SU-DHL-6 (cell line): ENCODE measurements around the gene SCAPER.

Experiments used
- H2AFZ ChIP-seq: fragments of 200-600 bp; sonication (generic); 2 replicates; pipeline ENCODE4 v1.6.1; 2014; ENCODE audit warnings: low read depth, mild to moderate bottlenecking, moderate library complexity, mixed read lengths, antibody characterized with exemption, low read length; ENCODE audit not compliant: severe bottlenecking
- H3F3A ChIP-seq: fragments of 200-600 bp; shearing (Covaris generic); 2 replicates; pipeline ENCODE4 v1.6.0; 2016; ENCODE audit warnings: antibody characterized with exemption, mild to moderate bottlenecking; ENCODE audit not compliant: insufficient read depth
- H3K27ac ChIP-seq: fragments of 200-600 bp; sonication (generic); 2 replicates; pipeline ENCODE4 v1.5.1; 2016; ENCODE audit warnings: low read depth, mild to moderate bottlenecking, low read length, moderate library complexity, mixed read lengths
- H3K27me3 ChIP-seq: fragments of 200-600 bp; sonication (generic), shearing (Covaris generic); 2 replicates; pipeline ENCODE4 v1.6.0; 2014; ENCODE audit warnings: mild to moderate bottlenecking, low read length
- H3K36me3 ChIP-seq: fragments of 200-600 bp; sonication (generic); 2 replicates; pipeline ENCODE4 v1.6.1; 2014; ENCODE audit warnings: mild to moderate bottlenecking, low read length, mixed read lengths
- H3K4me2 ChIP-seq: fragments of 300-600, 200-600 bp; shearing (Covaris generic), sonication (generic); 2 replicates; pipeline ENCODE4 v1.6.0; 2014; ENCODE audit warnings: low read length, low read depth, mild to moderate bottlenecking; ENCODE audit not compliant: poor library complexity, severe bottlenecking
- H3K4me3 ChIP-seq: fragments of 200-600 bp; sonication (generic); 2 replicates; pipeline ENCODE4 v1.5.1; 2014; ENCODE audit warnings: antibody characterized with exemption, low read length, mild to moderate bottlenecking, mixed read lengths; ENCODE audit not compliant: insufficient read depth, poor library complexity, severe bottlenecking
- H3K79me2 ChIP-seq: fragments of 200-600 bp; sonication (generic); 2 replicates; pipeline ENCODE4 v1.6.1; 2014; ENCODE audit warnings: mild to moderate bottlenecking, low read length, moderate library complexity; ENCODE audit not compliant: insufficient read depth
- H3K9ac ChIP-seq: fragments of 200-600 bp; sonication (generic); 2 replicates; pipeline ENCODE4 v1.7.0; 2014; ENCODE audit warnings: mild to moderate bottlenecking, low read length
- H3K9me2 ChIP-seq: fragments of 200-600 bp; sonication (generic); replicated peaks from 2 replicates; pipeline ENCODE4 v1.6.1; 2014; ENCODE audit warnings: low read length; ENCODE audit not compliant: insufficient read depth
- H3K9me3 ChIP-seq: fragments of 200-600 bp; sonication (generic); 2 replicates; pipeline ENCODE4 v1.6.1; 2014; ENCODE audit warnings: low read length, mixed read lengths; ENCODE audit not compliant: insufficient read depth
- H4K20me1 ChIP-seq: fragments of 200-600 bp; sonication (generic); 2 replicates; pipeline ENCODE4 v1.6.1; 2014; ENCODE audit warnings: low read depth, mild to moderate bottlenecking, antibody characterized with exemption, low read length, moderate library complexity, mixed read lengths
- CTCF ChIP-seq: fragments of 200-600 bp; sonication (generic); IDR thresholded peaks from one replicate; pipeline ENCODE4 v1.5.1; 2017; ENCODE audit warnings: antibody characterized with exemption, mild to moderate bottlenecking, low read length, moderate library complexity; ENCODE audit not compliant: insufficient read depth, poor library complexity, severe bottlenecking
- EZH2phosphoT487 ChIP-seq: fragments of 200-600 bp; sonication (generic), shearing (Covaris generic); conservative IDR thresholded peaks from 2 replicates; pipeline ENCODE4 v1.6.1; 2018; ENCODE audit warnings: mild to moderate bottlenecking, antibody characterized with exemption, low read length, moderate library complexity, mixed read lengths

Gene SCAPER

GRCh38 chr15:76803049-76803571 is 102.0 kb downstream of the SCAPER start:
- no peaks in the 10 kb centered on the region for H3K9me3 ChIP-seq
- H3K9me2 ChIP-seq, result no peaks in the 10 kb centered on the region
- H3K4me2 ChIP-seq, result no peak overlapping the region
- no peaks in the 10 kb centered on the region for H3F3A ChIP-seq
- TF ChIP-seq EZH2phosphoT487, result no peak
- no peak for TF ChIP-seq CTCF
- H3K36me3 ChIP-seq, result no peaks in the 10 kb centered on the region
- no peak overlapping the region for H3K4me3 ChIP-seq
- no peaks in the 10 kb centered on the region for H3K79me2 ChIP-seq
- H4K20me1 ChIP-seq, result no peaks in the 10 kb centered on the region
- no peak overlapping the region for H3K27ac ChIP-seq
- H3K9ac ChIP-seq, result no peak overlapping the region
- H2AFZ ChIP-seq, result no peak overlapping the region
- no peaks in the 10 kb centered on the region for H3K27me3 ChIP-seq

- no peak overlapping the region for H2AFZ ChIP-seq
- no peaks in the 10 kb centered on the region for H3K27me3 ChIP-seq
- H3K9me3 ChIP-seq, result no peaks in the 10 kb centered on the region
Measured at GRCh38 chr15:76802411-76802810, 102.7 kb downstream of the SCAPER start.

GRCh38 chr15:76799760-76800159 is 105.4 kb downstream of the SCAPER start:
- Histone ChIP-seq H3K79me2 (no peaks in the 10 kb centered on the region), H3K27ac (no peak overlapping the region), H2AFZ (no peak overlapping the region), H3K4me3 (no peak overlapping the region), H3K9ac (no peak overlapping the region), H3K36me3 (0 out of 2 replicates have a peak, but pooled peaks cover 2% of the 10 kb centered on the region), H4K20me1 (no peaks in the 10 kb centered on the region), H3K4me2 (no peak overlapping the region), H3F3A (no peaks in the 10 kb centered on the region), H3K9me2 (no peaks in the 10 kb centered on the region), H3K27me3 (no peaks in the 10 kb centered on the region), H3K9me3 (no peaks in the 10 kb centered on the region)
- no peak for TF ChIP-seq CTCF
- TF ChIP-seq EZH2phosphoT487, result no peak

More at GRCh38 chr15:76802411-76802810, 102.7 kb downstream of the SCAPER start:
- no peaks in the 10 kb centered on the region for H3F3A ChIP-seq
- no peak overlapping the region for H3K9ac ChIP-seq
- TF ChIP-seq EZH2phosphoT487 (no peak), CTCF (no peak)
- H3K4me3 ChIP-seq, result no peak overlapping the region
- H3K79me2 ChIP-seq, result no peaks in the 10 kb centered on the region
- no peaks in the 10 kb centered on the region for H3K9me2 ChIP-seq
- no peak overlapping the region for H3K4me2 ChIP-seq
- no peaks in the 10 kb centered on the region for H4K20me1 ChIP-seq
- H3K27ac ChIP-seq, result no peak overlapping the region
- H3K36me3 ChIP-seq, result no peaks in the 10 kb centered on the region
